AG04449 (cell line): ENCODE measurements around the gene CTCFL.

ENCODE experiments used
- CTCF ChIA-PET: fragments of 350-600 bp; formaldehyde crosslinking; extraction: SDS; loops from one replicate; lab custom pipeline; 2021; ENCODE audit warnings: antibody characterized with exemption; lab: Yijun Ruan, JAX
- POLR2A ChIA-PET: fragments of 400-600, 350-600 bp; formaldehyde crosslinking; extraction: SDS; loops from one replicate; lab custom pipeline; 2020; ENCODE audit warnings: antibody characterized with exemption, inconsistent platforms; lab: Yijun Ruan, JAX
- DNase-seq: peaks from one replicate; pipeline ENCODE4 v3.0.0-alpha.2; 2010; ENCODE audit warnings: low read depth, low spot score
- H3K4me3 ChIP-seq: 2 replicates; pipeline ENCODE4 v1.5.1; 2011; ENCODE audit warnings: low read depth, mild to moderate bottlenecking, control low read depth, low read length
- CTCF ChIP-seq: IDR thresholded peaks from one replicate; pipeline ENCODE4 v1.5.1; 2011; ENCODE audit warnings: mild to moderate bottlenecking, moderate library complexity, low read length, control low read depth, inconsistent platforms; ENCODE audit not compliant: insufficient read depth; ENCODE audit errors: missing control alignments

Gene CTCFL

GRCh38 chr20:57548177-57549058 is 23.5 kb upstream of the CTCFL start:
- DNase-seq = no peak
- ChIA-PET POLR2A (no interaction called here), CTCF (no interaction called here)
- H3K4me3 ChIP-seq = no peak overlapping the region
- no peak for TF ChIP-seq CTCF

GRCh38 chr20:57546956-57547649 is 22.2 kb upstream of the CTCFL start:
- ChIA-PET CTCF (no interaction called here), POLR2A (no interaction called here)
- DNase-seq = no peak
- H3K4me3 ChIP-seq = no peak overlapping the region
- no peak for TF ChIP-seq CTCF

GRCh38 chr20:57545927-57546662 is 21.2 kb upstream of the CTCFL start:
- DNase-seq = no peak
- ChIA-PET CTCF (no interaction called here), POLR2A (no interaction called here)
- TF ChIP-seq CTCF = no peak
- H3K4me3 ChIP-seq = no peak overlapping the region

GRCh38 chr20:57544838-57545564 is 20.1 kb upstream of the CTCFL start:
- TF ChIP-seq CTCF = no peak
- DNase-seq = no peak
- POLR2A ChIA-PET = no interaction called here
- H3K4me3 ChIP-seq = no peak overlapping the region
- CTCF ChIA-PET = no interaction called here

GRCh38 chr20:57543754-57544153 is 18.8 kb upstream of the CTCFL start:
- ChIA-PET CTCF (interaction anchor here (1.0 kb wide), 1 partner anchor 28 kb away, joined by 3 read pairs; no protein-coding TSS in a partner anchor), POLR2A (no interaction called here)
- no peak for TF ChIP-seq CTCF
- H3K4me3 ChIP-seq = no peak overlapping the region
- DNase-seq = no peak
